ENCODE data around the gene TRIM34.
"Not testable (repeated sequence)": the region's sequence is repeated elsewhere in the genome, so short reads cannot be mapped to it uniquely, and the experiment has no call there.

Gene TRIM34

DNA sequence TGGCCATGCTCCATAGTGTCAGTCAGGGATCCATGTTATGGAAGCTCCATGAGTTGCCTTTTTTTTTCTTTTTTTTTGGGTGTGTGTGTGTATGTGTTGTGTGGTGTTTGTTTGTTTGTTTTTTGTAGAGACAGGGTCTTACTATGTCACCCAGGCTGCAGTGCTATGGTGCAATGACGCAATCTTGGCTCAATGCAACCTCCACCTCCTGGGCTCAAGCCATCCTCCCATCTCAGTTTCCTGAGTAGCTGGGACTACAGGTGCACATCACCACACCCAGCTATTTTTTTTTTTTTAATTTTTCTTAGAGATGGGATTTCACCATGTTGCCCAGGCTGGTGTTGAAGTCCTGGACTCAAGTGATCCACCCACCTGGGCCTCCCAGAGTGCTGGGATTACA is 63.7 kb downstream of the TRIM34 start:
- DNase-seq: no peak

DNA sequence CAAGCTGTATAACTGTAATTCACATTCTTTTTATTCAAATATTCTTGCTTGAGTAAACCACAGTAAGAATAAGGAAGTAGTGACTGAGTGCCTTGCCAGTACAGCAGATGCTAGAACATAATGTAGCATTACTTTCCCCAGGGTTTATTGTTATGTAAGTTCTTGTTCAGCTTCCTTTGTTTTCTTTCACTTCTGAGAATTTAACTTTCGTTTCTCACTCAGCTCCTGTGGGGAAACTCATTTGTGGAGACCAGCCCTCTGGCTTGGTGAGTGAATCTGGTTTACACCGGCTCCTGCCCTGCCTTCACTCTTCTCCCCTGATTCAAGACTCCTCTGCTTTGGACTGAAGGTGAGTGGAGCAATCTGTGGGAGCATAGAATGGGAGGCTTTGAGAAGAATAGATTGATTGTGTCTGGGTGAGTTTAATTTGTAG is 64.8 kb downstream of the TRIM34 start, which contains the start of gene TRIM22:
TRIM22 (plus strand) TSS at position 240 of the 433 bp plus-strand sequence. CDS start 6,443 bp downstream, outside the sequence.
- no peak for DNase-seq

DNA sequence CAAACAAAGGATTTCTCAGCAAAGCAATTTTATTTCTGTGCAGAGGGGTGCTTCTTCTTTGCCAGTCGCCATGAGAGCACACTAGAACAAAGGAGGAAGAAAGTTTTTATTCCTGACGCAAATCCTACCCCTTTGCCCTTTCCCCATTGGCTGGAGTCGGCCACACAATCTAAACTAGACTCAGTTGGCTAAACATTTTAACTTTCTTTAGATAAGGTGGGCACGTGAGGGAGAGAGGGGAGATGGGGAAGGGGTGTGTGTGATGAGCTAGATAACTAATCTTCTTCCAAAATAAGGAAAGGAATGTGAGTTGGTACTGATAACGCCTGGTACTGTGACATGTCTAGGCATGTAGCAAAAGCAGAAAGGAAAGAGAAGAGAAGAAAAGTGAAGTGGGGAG is 65.4 kb downstream of the TRIM34 start:
- DNase-seq: no peak

DNA sequence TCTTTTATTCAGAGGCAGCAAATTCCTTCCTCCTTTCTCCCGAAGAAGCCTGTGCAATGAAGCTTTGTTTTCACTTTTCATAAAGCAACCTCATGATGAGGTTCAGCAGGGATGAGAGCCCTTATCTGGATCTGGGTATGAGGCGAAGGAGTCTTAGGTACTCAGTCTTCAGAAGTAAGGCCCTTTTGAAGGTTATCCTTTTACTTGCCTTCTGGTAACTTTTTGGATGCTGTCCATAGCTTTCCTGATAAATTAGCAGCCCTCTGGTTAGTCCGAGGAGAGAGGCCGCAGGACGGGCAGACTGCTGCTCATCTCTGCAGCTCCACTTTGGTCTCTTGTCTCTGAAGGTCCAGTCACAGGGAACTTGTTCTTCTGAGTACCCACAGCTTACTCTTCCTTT is 65.9 kb downstream of the TRIM34 start:
- DNase-seq: no peak

DNA sequence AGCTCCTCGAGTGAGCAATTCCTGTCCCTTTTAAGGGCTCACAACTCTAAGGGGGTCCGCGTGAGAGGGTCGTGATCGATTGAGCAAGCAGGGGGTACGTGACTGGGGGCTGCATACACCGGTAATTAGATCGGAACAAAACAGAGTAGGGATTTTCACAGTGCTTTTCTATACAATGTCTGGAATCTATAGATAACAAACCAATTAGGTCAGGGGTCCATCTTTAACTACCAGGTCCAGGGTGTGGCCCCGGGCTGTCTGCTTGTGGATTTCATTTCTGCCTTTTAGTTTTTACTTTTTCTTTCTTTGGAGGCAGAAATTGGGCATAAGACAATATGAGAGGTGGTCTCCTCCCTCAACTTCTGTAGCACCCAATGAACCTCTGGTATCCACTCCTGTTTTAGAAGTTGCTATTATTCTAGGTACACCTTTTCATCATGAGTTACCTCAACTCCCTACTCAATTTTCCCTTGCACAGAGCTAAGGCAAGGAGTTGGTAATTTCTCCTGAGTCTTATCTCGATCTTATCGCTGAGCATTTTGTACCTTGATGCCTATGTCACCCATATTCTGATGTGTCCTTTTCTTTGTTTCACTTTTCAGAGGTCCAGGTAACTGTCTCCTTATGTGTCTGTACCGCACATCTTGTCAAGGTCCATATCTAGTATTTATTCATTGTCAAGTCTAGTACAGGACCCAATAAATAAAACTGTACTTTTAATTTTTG is 66.6 kb downstream of the TRIM34 start:
- not testable (repeated sequence) for DNase-seq

DNA sequence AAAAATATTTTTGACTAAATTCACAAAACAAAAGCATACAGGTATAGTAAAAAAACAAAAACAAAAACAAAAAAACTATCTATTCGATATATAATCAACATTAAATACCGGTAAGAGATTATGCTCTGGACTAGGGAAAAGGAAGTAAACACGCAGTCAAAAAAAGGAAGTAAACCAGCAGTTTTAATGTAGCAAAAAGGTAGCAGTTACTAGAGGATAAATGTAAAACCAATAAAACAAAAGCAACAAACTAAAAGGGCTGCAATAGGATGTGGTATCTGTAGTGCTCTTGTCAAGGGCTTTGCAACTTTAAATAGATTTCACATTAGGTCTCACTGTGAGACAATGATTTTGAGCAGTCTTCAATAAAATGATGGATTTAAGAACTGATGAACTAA is 67.2 kb downstream of the TRIM34 start:
- no peak for DNase-seq
